ENCODE data around the gene HMGA1. TPM values are rescaled to one million over a fixed set of nuclear protein-coding genes. Genes with fewer than 3 reads are reported as not detected.

Gene HMGA1
- total and polyA plus RNA-seq, 2 of the 13 experiments (the other 11 are each of a cell fraction or from before 2014, with no cell fraction given) = 117 to 145 TPM

GRCh38 chr6:34247481-34248197 lies 11.0 kb downstream of the HMGA1 start:
- intact Hi-C loops (cut with micrococcal nuclease; ENCODE audit: unreplicated experiment) = loop anchor here (2.0 to 5.0 kb wide), 3 partner anchors 51 to 360 kb away; partner anchors contain the start of gene NUDT3
- Histone ChIP-seq H3K79me2 (ENCODE audit: insufficient read depth, low read length) (no peaks in the 10 kb centered on the region), H3K4me1 (ENCODE audit: insufficient read depth, low read length) (peaks cover 52% of the 10 kb centered on the region), H2AFZ (ENCODE audit: low read length) (no peak overlapping the region), H3K36me3 (replicated peaks in 1 of 2; ENCODE audit: control insufficient read depth in 1 of 2, insufficient read depth in 2 of 2, low read length in 2 of 2) (peaks cover 9 to 20% of the 10 kb centered on the region in 2 experiments; a peak in 4 of 5 replicates), H4K20me1 (ENCODE audit: insufficient read depth, low read length) (0 out of 2 replicates have a peak, but pooled peaks cover 4% of the 10 kb centered on the region), H3K9me3 (ENCODE audit: low read length) (no peaks in the 10 kb centered on the region), H3K4me2 (ENCODE audit: low read depth, low read length) (peak overlapping the region; percentile 99), H3K9ac (ENCODE audit: insufficient read depth, low read depth, low read length) (peak overlapping the region; percentile 75), H3K27ac (ENCODE audit: extremely low read length, insufficient read depth, low read length) (no peak overlapping the region), H3K4me3 (replicated peaks in 1 of 3; ENCODE audit: insufficient read depth in 1 of 3, low read depth in 2 of 3, low read length in 3 of 3) (peak overlapping the region in 1 of 3 experiments; percentile 82; a peak in 1 of 6 replicates), H3K27me3 (ENCODE audit: control insufficient read depth in 1 of 2, insufficient read depth in 2 of 2, low read length in 2 of 2) (no peaks in the 10 kb centered on the region)
- ATAC-seq (no peak), FAIRE-seq (no peak), DNase-seq (ENCODE audit: low spot score) (no peak)
- BruUV-seq (replicated peaks) = no TSS peak
- ChIA-PET CTCF (ENCODE audit: low intra/inter-chr PET ratio, low total read pairs) (interaction anchor here (1.4 to 1.9 kb wide), 2 partner anchors 145 to 168 kb away, joined by 12 to 27 read pairs; partner anchors contain the start of gene NUDT3), POLR2A (interaction anchor here (2.9 to 5.9 kb wide), 2 partner anchors 24 to 169 kb away, joined by 17 to 100 read pairs; no protein-coding TSS in a partner anchor)
- in situ Hi-C loops (cut with HindIII; ENCODE audit: extremely low pct_ligation_motif_present, low pct_unique_long_range_greater_than_20kb) = loop anchor here (5.0 to 25.0 kb wide), 2 partner anchors 170 to 365 kb away; no protein-coding TSS in a partner anchor
- WGBS (ENCODE audit: low lambda C conversion rate) = 92% methylated on average over 6 of the region's 6 CpGs
- TF ChIP-seq TERF1 (CRISPR knock-in tag; IDR thresholded peaks at IDR 0.05) = no peak
- TF ChIP-seq RORA (CRISPR knock-in tag; IDR thresholded peaks at IDR 0.05) = no peak
- TF ChIP-seq NR2F1 (CRISPR knock-in tag; IDR thresholded peaks at IDR 0.05) = no peak
- TF ChIP-seq ZNF878 (CRISPR knock-in tag; IDR thresholded peaks at IDR 0.05) = no peak
- TF ChIP-seq, protein P1, sequence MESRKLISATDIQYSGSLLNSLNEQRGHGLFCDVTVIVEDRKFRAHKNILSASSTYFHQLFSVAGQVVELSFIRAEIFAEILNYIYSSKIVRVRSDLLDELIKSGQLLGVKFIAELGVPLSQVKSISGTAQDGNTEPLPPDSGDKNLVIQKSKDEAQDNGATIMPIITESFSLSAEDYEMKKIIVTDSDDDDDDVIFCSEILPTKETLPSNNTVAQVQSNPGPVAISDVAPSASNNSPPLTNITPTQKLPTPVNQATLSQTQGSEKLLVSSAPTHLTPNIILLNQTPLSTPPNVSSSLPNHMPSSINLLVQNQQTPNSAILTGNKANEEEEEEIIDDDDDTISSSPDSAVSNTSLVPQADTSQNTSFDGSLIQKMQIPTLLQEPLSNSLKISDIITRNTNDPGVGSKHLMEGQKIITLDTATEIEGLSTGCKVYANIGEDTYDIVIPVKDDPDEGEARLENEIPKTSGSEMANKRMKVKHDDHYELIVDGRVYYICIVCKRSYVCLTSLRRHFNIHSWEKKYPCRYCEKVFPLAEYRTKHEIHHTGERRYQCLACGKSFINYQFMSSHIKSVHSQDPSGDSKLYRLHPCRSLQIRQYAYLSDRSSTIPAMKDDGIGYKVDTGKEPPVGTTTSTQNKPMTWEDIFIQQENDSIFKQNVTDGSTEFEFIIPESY (CRISPR knock-in tag; IDR thresholded peaks at IDR 0.05) = peak; percentile 87; the same call in 1 of the 2 replicates
- 0 out of 2 replicates have a peak, but pooled peaks have one; percentile 8 for TF ChIP-seq POLR2G (IDR thresholded peaks at IDR 0.05; ENCODE audit: low read depth, low read length)
- 0 out of 2 replicates have a peak, but pooled peaks have one; percentile 27 for TF ChIP-seq EED (CRISPR knock-in tag; IDR thresholded peaks at IDR 0.05)
- TF ChIP-seq BRD4 (CRISPR knock-in tag; IDR thresholded peaks at IDR 0.05) = no peak
- TF ChIP-seq ATF3 (CRISPR knock-in tag; IDR thresholded peaks at IDR 0.05) = no peak
- TF ChIP-seq HIVEP1 (CRISPR knock-in tag; IDR thresholded peaks at IDR 0.05) = no peak
- no peak for TF ChIP-seq SAP130 (CRISPR knock-in tag; IDR thresholded peaks at IDR 0.05; ENCODE audit: low read depth)
- no peak for TF ChIP-seq PRDM15 (CRISPR knock-in tag; IDR thresholded peaks at IDR 0.05)
- TF ChIP-seq, protein P2, sequence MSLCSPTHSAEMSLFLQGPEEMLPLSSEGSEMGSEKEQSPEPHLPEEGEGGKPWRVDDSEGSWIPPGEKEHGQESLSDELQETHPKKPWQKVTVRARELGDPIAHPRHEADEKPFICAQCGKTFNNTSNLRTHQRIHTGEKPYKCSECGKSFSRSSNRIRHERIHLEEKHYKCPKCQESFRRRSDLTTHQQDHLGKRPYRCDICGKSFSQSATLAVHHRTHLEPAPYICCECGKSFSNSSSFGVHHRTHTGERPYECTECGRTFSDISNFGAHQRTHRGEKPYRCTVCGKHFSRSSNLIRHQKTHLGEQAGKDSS (CRISPR knock-in tag; IDR thresholded peaks at IDR 0.05; ENCODE audit: borderline replicate concordance, low read depth) = no peak
- no peak for TF ChIP-seq SMC3 (IDR thresholded peaks at IDR 0.05; ENCODE audit: low read length)
- TF ChIP-seq RBM22 (optimal IDR thresholded peaks at IDR 0.05; ENCODE audit: low read length) = no peak

Data from HepG2 (cell line).